HL-60 (cell line): ENCODE measurements around the gene MED26.
"Not testable (repeated sequence)": the region's sequence is repeated elsewhere in the genome, so short reads cannot be mapped to it uniquely, and the experiment has no call there.

ENCODE experiments used
- DNase-seq, 2 experiments: peaks; one replicate each; pipeline ENCODE4 v3.0.0-alpha.2; 2010 to 2020; ENCODE audit warnings: low read depth in 1 of 2, low spot score in 1 of 2
- H3K27ac ChIP-seq: fragments of 250-450 bp; sonication (Bioruptor Pico); replicated peaks from 2 replicates; pipeline ENCODE4 v1.5.1; 2020; ENCODE audit warnings: mild to moderate bottlenecking, moderate library complexity
- H3K27me3 ChIP-seq: fragments of 250-450 bp; sonication (Bioruptor Pico); 2 replicates; pipeline ENCODE4 v1.5.1; 2021; ENCODE audit warnings: mild to moderate bottlenecking, moderate library complexity; ENCODE audit not compliant: insufficient read depth, poor library complexity, severe bottlenecking
- H3K4me3 ChIP-seq: replicated peaks from 2 replicates; pipeline ENCODE4 v1.5.1; 2011; ENCODE audit warnings: mild to moderate bottlenecking, control low read depth, low read length; ENCODE audit not compliant: insufficient read depth
- CTCF ChIP-seq: IDR thresholded peaks from one replicate; pipeline ENCODE4 v1.5.1; 2011; ENCODE audit warnings: low read length, control low read depth, inconsistent platforms; ENCODE audit not compliant: insufficient read depth
- GABPA ChIP-seq: IDR thresholded peaks from 2 replicates; pipeline ENCODE4 v1.6.1; 2012; ENCODE audit warnings: low read depth
- POLR2AphosphoS5 ChIP-seq: IDR thresholded peaks from 2 replicates; pipeline ENCODE4 v1.6.1; 2012; ENCODE audit warnings: low read depth
- REST ChIP-seq: IDR thresholded peaks from 2 replicates; pipeline ENCODE4 v1.6.1; 2012; ENCODE audit warnings: low read depth; ENCODE audit not compliant: insufficient replicate concordance
- SPI1 ChIP-seq: IDR thresholded peaks from 2 replicates; pipeline ENCODE4 v1.6.1; 2012; ENCODE audit warnings: low read depth, mild to moderate bottlenecking, borderline replicate concordance
- long read RNA-seq: library from polyadenylated mRNA; unstranded; transcript quantifications from one replicate; pipeline ENCODE4 v2.0.0, GENCODE V29; 2020

MED26 gene
- long read RNA-seq: 0 reads

- no peaks in the 10 kb centered on the region for H3K27me3 ChIP-seq
- DNase-seq: peak; percentile 86 to 92
- peak within 1 kb of the TSS; percentile 97 for H3K27ac ChIP-seq
- peak within 1 kb of the TSS; percentile 96 for H3K4me3 ChIP-seq
- no peak for TF ChIP-seq SPI1
- TF ChIP-seq POLR2AphosphoS5: peak; percentile 83
- peak; percentile 49 for TF ChIP-seq REST
- no peak for TF ChIP-seq CTCF
- 0 out of 2 replicates have a peak, but pooled peaks have one; percentile 15 for TF ChIP-seq GABPA
Observed at GRCh38 chr19:16628183-16628983, at the start of gene MED26. TSS of gene MED26 (minus strand) at chr19:16628204. CDS start at chr19:16627943, 261 bp downstream.

DNA sequence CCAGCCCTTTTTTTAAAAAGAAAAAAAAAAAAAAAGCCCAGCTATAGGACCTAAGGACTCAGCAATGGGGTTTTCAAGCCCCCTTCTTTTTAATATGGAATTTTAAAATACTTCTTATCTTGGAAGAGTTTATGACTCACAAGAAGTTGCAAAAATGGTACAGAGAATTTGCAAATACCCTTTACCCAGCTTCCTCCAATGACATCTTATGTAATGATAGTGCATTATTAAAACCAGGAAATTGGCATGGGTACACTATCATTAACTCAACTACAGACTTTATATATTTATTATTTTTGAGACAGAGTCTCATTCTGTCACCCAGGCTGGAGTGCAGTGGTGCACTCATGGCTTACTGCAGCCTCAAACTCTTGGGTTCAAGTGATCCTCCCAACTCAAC is 49.1 kb upstream of the MED26 start:
- Histone ChIP-seq H3K27me3 (no peaks in the 10 kb centered on the region), H3K4me3 (no peak overlapping the region), H3K27ac (no peak overlapping the region)
- TF ChIP-seq SPI1 (no peak), POLR2AphosphoS5 (no peak), CTCF (no peak), GABPA (no peak), REST (no peak)
- peak in 1 of 2 experiments; percentile 17 for DNase-seq

DNA sequence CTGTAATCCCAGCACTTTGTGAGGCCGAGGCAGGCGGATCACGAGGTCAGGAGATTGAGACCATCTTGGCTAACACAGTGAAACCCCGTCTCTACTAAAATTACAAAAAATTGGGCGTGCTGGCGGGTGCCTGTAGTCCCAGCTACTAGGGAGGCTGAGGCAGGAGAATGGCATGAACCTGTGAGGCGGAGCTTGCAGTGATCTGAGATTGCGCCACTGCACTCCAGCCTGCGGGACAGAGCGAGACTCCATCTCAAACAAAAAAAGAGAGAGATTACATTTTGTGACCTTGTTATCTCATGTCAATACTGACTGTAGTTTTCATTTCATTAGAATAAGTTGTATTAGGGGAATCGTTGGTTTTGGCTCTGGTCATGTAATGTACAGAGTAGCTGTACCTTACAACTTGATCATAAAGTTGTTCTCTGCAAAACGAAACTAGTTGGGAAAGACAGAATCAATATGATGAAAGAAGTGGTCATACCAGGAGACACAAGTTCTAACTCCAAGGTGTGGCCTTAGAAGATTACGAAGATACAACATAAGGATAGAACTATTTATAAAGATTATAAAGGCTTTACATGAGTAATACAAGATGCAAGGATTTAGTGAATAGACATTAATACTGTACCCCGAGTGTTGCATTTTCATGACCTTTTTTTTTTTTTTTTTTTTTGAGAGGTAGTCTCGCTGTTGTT is 48.2 kb upstream of the MED26 start:
- Histone ChIP-seq H3K4me3 (no peak overlapping the region), H3K27ac (no peak overlapping the region), H3K27me3 (no peaks in the 10 kb centered on the region)
- DNase-seq: peak in 1 of 2 experiments; percentile 22
- TF ChIP-seq REST (no peak), CTCF (no peak), POLR2AphosphoS5 (no peak), GABPA (no peak), SPI1 (no peak)

GRCh38 chr19:16673839-16674238 is 45.8 kb upstream of the MED26 start:
- H3K4me3 ChIP-seq, H3K27me3 ChIP-seq, DNase-seq: not testable (repeated sequence)
- H3K27ac ChIP-seq: peak overlapping the region; percentile 36
